Stimulated activated CD4-positive, alpha-beta T cell treated with anti-CD3 and anti-CD28 coated beads, Interleukin-1b, Interleukin-23, amount 100 ng/mL, for 48 hours (primary cell): Measurements from ENCODE around the gene CD47.

Experiments
- DNase-seq: peaks from one replicate; pipeline ENCODE4 v3.0.0-alpha.2; 2020

Gene CD47

GRCh38 chr3:108008931-108009639 lies 81.7 kb downstream of the CD47 start:
- DNase-seq, result no peak

- no peak for DNase-seq
These were observed 82.7 kb downstream of the CD47 start for GRCh38 chr3:108008106-108008505.

- DNase-seq, result no peak
These were observed 83.9 kb downstream of the CD47 start for GRCh38 chr3:108006881-108007331.

- DNase-seq, result no peak
These were observed 84.6 kb downstream of the CD47 start for GRCh38 chr3:108006077-108006771.

- no peak for DNase-seq
These were observed 86.2 kb downstream of the CD47 start for GRCh38 chr3:108004647-108005046.

GRCh38 chr3:108001457-108001856 lies 89.4 kb downstream of the CD47 start:
- no peak for DNase-seq

GRCh38 chr3:107999215-107999775 lies 91.5 kb downstream of the CD47 start:
- no peak for DNase-seq

GRCh38 chr3:107997671-107998070 lies 93.2 kb downstream of the CD47 start:
- no peak for DNase-seq

GRCh38 chr3:107995823-107996222 lies 95.0 kb downstream of the CD47 start:
- DNase-seq, result no peak

- DNase-seq, result no peak
These were observed 95.7 kb downstream of the CD47 start for GRCh38 chr3:107994956-107995715.

GRCh38 chr3:107994181-107994580 lies 96.7 kb downstream of the CD47 start:
- DNase-seq, result no peak

GRCh38 chr3:107993771-107994170 lies 97.1 kb downstream of the CD47 start:
- no peak for DNase-seq
